EL (cell line): Measurements from ENCODE around the gene DYNLT2B.
"Not testable (repeated sequence)": the region's sequence is repeated elsewhere in the genome, so short reads cannot be mapped to it uniquely, and the experiment has no call there.

Experiments
- DNase-seq: peaks from one replicate; pipeline ENCODE4 v3.0.0-alpha.2; 2016

The DYNLT2B gene

GRCh38 chr3:196323691-196324090 lies 5.7 kb upstream of the DYNLT2B start:
- DNase-seq: peak; percentile 32

GRCh38 chr3:196323016-196323415 lies 5.0 kb upstream of the DYNLT2B start:
- DNase-seq: no peak

GRCh38 chr3:196321162-196321561 lies 3.1 kb upstream of the DYNLT2B start:
- no peak for DNase-seq

- no peak for DNase-seq
These were observed 2.1 kb upstream of the DYNLT2B start for GRCh38 chr3:196320137-196320536.

GRCh38 chr3:196316799-196317686 lies 997 bp downstream of the DYNLT2B start:
- not testable (repeated sequence) for DNase-seq

- no peak for DNase-seq
These were observed 2.2 kb downstream of the DYNLT2B start for GRCh38 chr3:196315821-196316220.

GRCh38 chr3:196314597-196314996 lies 3.4 kb downstream of the DYNLT2B start:
- no peak for DNase-seq

- not testable (repeated sequence) for DNase-seq
These were observed 4.0 kb downstream of the DYNLT2B start for GRCh38 chr3:196314086-196314485.

GRCh38 chr3:196302960-196303359 lies 15.1 kb downstream of the DYNLT2B start:
- not testable (repeated sequence) for DNase-seq

- not testable (repeated sequence) for DNase-seq
These were observed 15.5 kb downstream of the DYNLT2B start for GRCh38 chr3:196302551-196302950.

GRCh38 chr3:196298521-196298920 lies 19.5 kb downstream of the DYNLT2B start:
- DNase-seq: no peak

GRCh38 chr3:196292286-196292923 lies 25.6 kb downstream of the DYNLT2B start:
- DNase-seq: no peak

- DNase-seq: peak; percentile 44
These were observed 29.9 kb downstream of the DYNLT2B start for GRCh38 chr3:196288141-196288460.

- peak; percentile 97 for DNase-seq
These were observed 30.4 kb downstream of the DYNLT2B start, which contains the start of gene PCYT1A for GRCh38 chr3:196287440-196288140. Gene PCYT1A, minus strand, starts transcription at chr3:196287726. Its CDS starts 17,195 bp downstream, at chr3:196270531.

GRCh38 chr3:196287090-196287439 lies 31.0 kb downstream of the DYNLT2B start:
- DNase-seq: peak; percentile 40

- no peak for DNase-seq
These were observed 33.6 kb downstream of the DYNLT2B start for GRCh38 chr3:196284396-196284795.

GRCh38 chr3:196281962-196282361 lies 36.1 kb downstream of the DYNLT2B start:
- DNase-seq: no peak

GRCh38 chr3:196280689-196281440 lies 37.2 kb downstream of the DYNLT2B start:
- no peak for DNase-seq

- no peak for DNase-seq
These were observed 42.9 kb downstream of the DYNLT2B start for GRCh38 chr3:196275126-196275525.

- peak; percentile 21 for DNase-seq
These were observed 43.5 kb downstream of the DYNLT2B start for GRCh38 chr3:196274585-196274984.

GRCh38 chr3:196273655-196274054 lies 44.4 kb downstream of the DYNLT2B start:
- DNase-seq: no peak

GRCh38 chr3:196272826-196273225 lies 45.2 kb downstream of the DYNLT2B start:
- no peak for DNase-seq

GRCh38 chr3:196270499-196270898 lies 47.5 kb downstream of the DYNLT2B start:
- DNase-seq: no peak
